ENCODE results near the gene THAP2. TPM values are rescaled to one million over a fixed set of nuclear protein-coding genes. Genes with fewer than 3 reads are reported as not detected.

Gene THAP2
- total and polyA plus RNA-seq, 2 donors (not counting 3 experiments of a cell fraction or from before 2014, with no cell fraction given) = 1.4 to 4.4 TPM

- no peaks in the 10 kb centered on the region for H3K79me2 ChIP-seq (ENCODE audit: control insufficient read depth, insufficient read depth, low read length)
- no peak overlapping the region for H3K4me3 ChIP-seq (replicated peaks in 1 of 3; ENCODE audit: insufficient read depth in 1 of 3, low read depth in 1 of 3, low read length in 3 of 3)
- no peaks in the 10 kb centered on the region for H3K9me3 ChIP-seq (replicated peaks; ENCODE audit: control insufficient read depth, insufficient read depth, low read length)
- H2AFZ ChIP-seq (ENCODE audit: low read depth, low read length) = no peak overlapping the region
- DNase-seq (ENCODE audit: low read depth, low spot score) = no peak
- H3K4me1 ChIP-seq (ENCODE audit: control insufficient read depth, extremely low read depth, insufficient read depth, low read length) = no peaks in the 10 kb centered on the region
- H3K27me3 ChIP-seq (ENCODE audit: control insufficient read depth in 2 of 2, insufficient read depth in 2 of 2, low read length in 2 of 2) = peaks cover 0 to 2% of the 10 kb centered on the region in 2 experiments
- H3K36me3 ChIP-seq (ENCODE audit: control insufficient read depth in 2 of 2, extremely low read depth in 1 of 2, insufficient read depth in 2 of 2, low read length in 2 of 2) = no peaks in the 10 kb centered on the region
- POLR2A ChIA-PET = no interaction called here
- no peak overlapping the region for H3K27ac ChIP-seq (ENCODE audit: insufficient read depth, low read depth, low read length)
- dilution Hi-C loops (cut with MboI; ENCODE audit: extremely low pct_ligation_motif_present, low sequenced_read_pairs) (no loop called here), intact Hi-C loops (cut with micrococcal nuclease) (no loop called here)
- H3K4me2 ChIP-seq (ENCODE audit: insufficient read depth, low read length) = no peak overlapping the region
- H3K9me1 ChIP-seq (replicated peaks; ENCODE audit: control insufficient read depth, extremely low read depth, insufficient read depth, low read length) = no peaks in the 10 kb centered on the region
- TF ChIP-seq CTCF (IDR thresholded peaks at IDR 0.05; ENCODE audit: extremely low read depth in 1 of 2, insufficient read depth in 1 of 2, low read depth in 1 of 2, low read length in 2 of 2) (no peak), POLR2AphosphoS5 (IDR thresholded peaks at IDR 0.05; ENCODE audit: insufficient read depth, low read depth, low read length) (no peak), MYC (IDR thresholded peaks at IDR 0.05; ENCODE audit: low read depth, low read length) (no peak), JUN (IDR thresholded peaks at IDR 0.05; ENCODE audit: borderline replicate concordance, insufficient read depth, insufficient read length, low read depth) (no peak), MAX (IDR thresholded peaks at IDR 0.05; ENCODE audit: insufficient read depth, insufficient read length) (no peak), GATA2 (IDR thresholded peaks at IDR 0.05; ENCODE audit: insufficient read depth, insufficient read length, low read depth, low read length) (no peak), POLR2A (IDR thresholded peaks at IDR 0.05; ENCODE audit: low read depth, low read length) (no peak), FOS (IDR thresholded peaks at IDR 0.05; ENCODE audit: borderline replicate concordance, insufficient read depth, low read length) (no peak), EZH2 (IDR thresholded peaks at IDR 0.05; ENCODE audit: borderline replicate concordance, low read depth, low read length, severe bottlenecking) (no peak)
- H4K20me1 ChIP-seq (replicated peaks; ENCODE audit: control insufficient read depth, extremely low read depth, insufficient read depth, low read length) = no peaks in the 10 kb centered on the region
- FAIRE-seq = no peak
- no peak overlapping the region for H3K9ac ChIP-seq (replicated peaks; ENCODE audit: extremely low read depth, insufficient read depth, low read length)
- CTCF ChIA-PET = no interaction called here
- BruUV-seq (replicated peaks) = no TSS peak
Measured at GRCh38 chr12:71718611-71719010, 54.5 kb downstream of the THAP2 start.

All from endothelial cell of umbilical vein (primary cell).